ENCODE measurements around the gene LRRC4C. TPM values are rescaled to one million over a fixed set of nuclear protein-coding genes. Genes with fewer than 3 reads are reported as not detected.

Gene LRRC4C
- total RNA-seq, 6 donors from 2014 or later, result 0.37 to 1.2 (median 1.0) TPM; not detected in 2

DNA sequence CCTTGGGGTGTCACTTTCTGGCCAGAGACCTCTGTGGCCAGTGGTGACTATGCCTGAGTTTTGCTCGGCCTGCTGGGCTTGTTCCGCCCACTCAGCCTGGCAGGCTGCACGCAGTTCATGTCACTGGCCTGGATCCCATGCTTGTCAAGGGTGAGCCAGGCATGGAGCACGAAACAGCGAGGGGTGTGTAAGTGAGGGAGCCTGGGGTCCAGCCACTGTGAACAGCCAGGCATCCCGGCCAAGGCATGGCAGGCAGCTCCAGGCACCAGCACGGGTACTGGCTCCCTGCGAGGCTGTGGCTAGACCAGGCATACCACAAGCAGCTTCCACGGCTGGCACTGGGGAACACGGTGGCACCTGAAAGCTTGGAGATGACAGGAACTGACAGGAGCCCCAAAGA is 214.3 kb downstream of the LRRC4C start:
- TF ChIP-seq POLR2AphosphoS5 (IDR thresholded peaks at IDR 0.05), result no peak
- no peak for TF ChIP-seq POLR2A (IDR thresholded peaks at IDR 0.05)
- no peak for TF ChIP-seq EP300 (IDR thresholded peaks at IDR 0.05)
- TF ChIP-seq, protein P1, sequence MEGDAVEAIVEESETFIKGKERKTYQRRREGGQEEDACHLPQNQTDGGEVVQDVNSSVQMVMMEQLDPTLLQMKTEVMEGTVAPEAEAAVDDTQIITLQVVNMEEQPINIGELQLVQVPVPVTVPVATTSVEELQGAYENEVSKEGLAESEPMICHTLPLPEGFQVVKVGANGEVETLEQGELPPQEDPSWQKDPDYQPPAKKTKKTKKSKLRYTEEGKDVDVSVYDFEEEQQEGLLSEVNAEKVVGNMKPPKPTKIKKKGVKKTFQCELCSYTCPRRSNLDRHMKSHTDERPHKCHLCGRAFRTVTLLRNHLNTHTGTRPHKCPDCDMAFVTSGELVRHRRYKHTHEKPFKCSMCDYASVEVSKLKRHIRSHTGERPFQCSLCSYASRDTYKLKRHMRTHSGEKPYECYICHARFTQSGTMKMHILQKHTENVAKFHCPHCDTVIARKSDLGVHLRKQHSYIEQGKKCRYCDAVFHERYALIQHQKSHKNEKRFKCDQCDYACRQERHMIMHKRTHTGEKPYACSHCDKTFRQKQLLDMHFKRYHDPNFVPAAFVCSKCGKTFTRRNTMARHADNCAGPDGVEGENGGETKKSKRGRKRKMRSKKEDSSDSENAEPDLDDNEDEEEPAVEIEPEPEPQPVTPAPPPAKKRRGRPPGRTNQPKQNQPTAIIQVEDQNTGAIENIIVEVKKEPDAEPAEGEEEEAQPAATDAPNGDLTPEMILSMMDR (IDR thresholded peaks at IDR 0.05), result no peak
- ATAC-seq (ENCODE audit: low FRiP score in 2 of 2), result peak in 1 of 2 donors; percentile 62
- WGBS, 2 donors, result 80 to 89% methylated on average over 4 to 10 of the region's 10 CpGs
- Histone ChIP-seq H3K4me3 (no peak overlapping the region), H3K4me1 (no peaks in the 10 kb centered on the region), H3K36me3 (no peaks in the 10 kb centered on the region), H3K27ac (no peak overlapping the region), H3K27me3 (no peaks in the 10 kb centered on the region), H3K9me3 (no peaks in the 10 kb centered on the region)
- DNase-seq, result peak in 1 of 2 donors; percentile 35

DNA sequence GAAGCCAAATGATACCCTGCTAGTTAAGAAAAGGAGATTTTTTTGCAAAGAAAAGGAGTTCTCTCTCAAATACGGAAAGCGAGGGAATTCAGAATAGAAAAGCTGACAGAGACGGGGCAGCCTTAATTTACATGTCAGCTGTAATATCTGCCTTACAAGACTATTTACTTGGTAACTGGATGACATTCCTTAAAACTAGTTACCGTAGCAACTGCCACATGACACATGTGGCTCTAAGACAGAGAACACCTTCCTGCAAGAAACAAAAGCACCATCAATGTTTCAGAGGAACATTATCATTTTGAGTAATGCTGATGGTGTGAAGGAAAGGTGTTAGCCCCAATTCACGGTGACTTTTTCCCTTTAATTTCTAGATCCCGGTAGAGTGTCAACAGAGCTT is 222.1 kb downstream of the LRRC4C start:
- H3K4me1 ChIP-seq, result no peaks in the 10 kb centered on the region
- WGBS, 2 donors, result 28 to 53% methylated on average over 6 of the region's 6 CpGs
- H3K9me3 ChIP-seq, result no peaks in the 10 kb centered on the region
- H3K27ac ChIP-seq, result no peak overlapping the region
- H3K27me3 ChIP-seq, result no peaks in the 10 kb centered on the region
- H3K4me3 ChIP-seq, result no peak overlapping the region
- TF ChIP-seq POLR2AphosphoS5 (IDR thresholded peaks at IDR 0.05) (no peak), POLR2A (IDR thresholded peaks at IDR 0.05) (no peak), EP300 (IDR thresholded peaks at IDR 0.05) (no peak)
- TF ChIP-seq, protein P1 (IDR thresholded peaks at IDR 0.05), result no peak
- no peak for DNase-seq
- no peak for ATAC-seq (ENCODE audit: low FRiP score in 2 of 2)
- H3K36me3 ChIP-seq, result no peaks in the 10 kb centered on the region

DNA sequence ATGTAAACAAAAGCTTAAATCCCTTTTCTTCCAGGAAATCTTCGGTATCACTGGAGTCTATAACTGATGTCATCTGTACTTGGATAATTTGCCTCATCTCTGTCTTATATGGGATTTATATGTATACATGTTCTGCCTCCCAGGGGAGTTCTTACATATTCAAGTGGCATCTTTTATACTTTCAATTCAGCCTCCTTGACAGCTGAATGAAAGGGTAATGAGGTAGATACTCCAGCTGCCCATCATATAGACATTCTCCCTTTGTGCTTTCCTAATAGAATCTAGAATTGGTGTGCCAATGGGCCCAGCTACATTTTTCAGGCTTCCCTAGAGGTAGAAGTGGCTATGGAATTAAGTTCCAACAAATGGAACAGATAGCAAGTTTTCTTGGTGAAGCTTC is 223.8 kb downstream of the LRRC4C start:
- Histone ChIP-seq H3K36me3 (no peaks in the 10 kb centered on the region), H3K4me1 (no peaks in the 10 kb centered on the region), H3K27me3 (no peaks in the 10 kb centered on the region), H3K27ac (no peak overlapping the region), H3K9me3 (no peaks in the 10 kb centered on the region), H3K4me3 (no peak overlapping the region)
- DNase-seq (no peak), ATAC-seq (ENCODE audit: low FRiP score in 2 of 2) (no peak)
- TF ChIP-seq POLR2AphosphoS5 (IDR thresholded peaks at IDR 0.05) (no peak), EP300 (IDR thresholded peaks at IDR 0.05) (no peak), POLR2A (IDR thresholded peaks at IDR 0.05) (no peak)
- TF ChIP-seq, protein P1 (IDR thresholded peaks at IDR 0.05), result no peak
- WGBS, 2 donors, result 79 to 83% methylated on average over 1 of the region's 1 CpG

DNA sequence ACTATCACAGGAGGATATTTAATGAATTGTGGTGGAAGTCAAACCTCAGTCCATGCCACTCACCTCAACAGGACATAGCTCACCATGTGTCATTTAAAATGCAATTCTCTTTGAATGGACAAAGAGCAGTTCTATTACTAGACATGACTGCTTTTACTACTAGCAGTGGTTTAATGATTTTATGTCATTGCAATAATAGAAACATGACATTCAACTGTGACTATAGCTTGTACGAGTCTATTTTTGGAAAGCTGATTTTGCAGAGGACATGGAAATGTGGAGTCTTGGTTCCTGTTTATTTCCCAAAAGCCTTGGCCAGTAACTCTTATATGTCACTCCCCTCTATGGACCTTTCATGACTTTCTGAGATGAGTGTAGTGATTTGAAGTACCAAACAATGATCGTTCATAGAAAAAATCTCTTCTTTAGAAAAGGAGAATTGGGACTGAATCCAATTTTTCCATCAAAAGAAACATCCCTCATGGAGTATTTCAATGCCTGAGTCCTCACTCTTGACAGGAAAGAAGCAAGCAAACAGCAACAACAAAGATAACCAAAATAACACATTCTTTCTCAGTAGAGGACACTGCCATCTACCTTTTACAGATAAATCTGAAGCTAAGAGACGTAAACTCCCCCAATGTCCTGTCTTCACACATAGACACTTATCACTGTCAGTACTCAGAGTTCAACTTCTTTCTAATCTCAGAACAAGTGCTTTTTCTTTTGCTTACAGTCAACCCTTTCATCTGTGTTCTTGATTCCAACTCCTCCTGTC is 233.4 kb downstream of the LRRC4C start:
- ATAC-seq (ENCODE audit: low FRiP score in 2 of 2) (no peak), DNase-seq (no peak)
- H3K27me3 ChIP-seq, result no peaks in the 10 kb centered on the region
- TF ChIP-seq POLR2AphosphoS5 (IDR thresholded peaks at IDR 0.05), result no peak
- TF ChIP-seq EP300 (IDR thresholded peaks at IDR 0.05), result no peak
- TF ChIP-seq POLR2A (IDR thresholded peaks at IDR 0.05), result no peak
- TF ChIP-seq, protein P1 (IDR thresholded peaks at IDR 0.05), result no peak
- no peak overlapping the region for H3K27ac ChIP-seq
- WGBS, 2 donors, result 53 to 55% methylated on average over 3 of the region's 3 CpGs
- H3K36me3 ChIP-seq, result no peaks in the 10 kb centered on the region
- H3K4me1 ChIP-seq, result no peaks in the 10 kb centered on the region
- H3K4me3 ChIP-seq, result no peak overlapping the region
- no peaks in the 10 kb centered on the region for H3K9me3 ChIP-seq

DNA sequence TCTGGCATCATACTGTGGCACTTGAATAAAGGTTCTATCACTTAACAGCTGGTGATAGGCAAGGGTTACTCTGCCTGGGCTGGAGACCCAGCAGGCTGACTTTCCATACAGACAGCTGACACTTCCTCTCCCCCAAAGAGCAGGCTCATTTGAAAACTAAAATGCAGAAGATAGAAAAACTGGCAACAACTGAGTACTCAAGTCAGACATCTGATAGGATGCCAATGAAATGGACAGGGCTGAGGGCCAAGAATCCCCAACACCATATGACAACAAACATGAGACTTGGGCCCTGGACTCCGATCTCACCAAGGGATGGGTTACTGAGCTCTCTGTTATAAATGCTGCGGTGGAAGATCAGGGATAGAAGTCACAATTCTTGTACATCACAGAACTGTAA is 237.2 kb downstream of the LRRC4C start:
- TF ChIP-seq POLR2AphosphoS5 (IDR thresholded peaks at IDR 0.05), result no peak
- TF ChIP-seq, protein P1 (IDR thresholded peaks at IDR 0.05), result no peak
- no peak for TF ChIP-seq EP300 (IDR thresholded peaks at IDR 0.05)
- no peak for TF ChIP-seq POLR2A (IDR thresholded peaks at IDR 0.05)
- Histone ChIP-seq H3K27ac (no peak overlapping the region), H3K36me3 (no peaks in the 10 kb centered on the region), H3K27me3 (no peaks in the 10 kb centered on the region), H3K9me3 (no peaks in the 10 kb centered on the region), H3K4me3 (no peak overlapping the region), H3K4me1 (no peaks in the 10 kb centered on the region)
- WGBS, 2 donors, result 67 to 85% methylated on average over 2 of the region's 2 CpGs
- no peak for ATAC-seq (ENCODE audit: low FRiP score in 2 of 2)
- no peak for DNase-seq
